MG63 (cell line): ENCODE measurements around the gene VEZT. TPM values are rescaled to one million over a fixed set of nuclear protein-coding genes. Genes with fewer than 3 reads are reported as not detected.
A peak's percentile ranks its signal among the peaks of the same experiment; 100 is the strongest.

Source experiments
- DNase-seq: peaks from one replicate; pipeline ENCODE4 v3.0.0-alpha.2; 2020
- H3K27me3 ChIP-seq: fragments of 250-450 bp; sonication (Bioruptor Pico); 2 replicates; pipeline ENCODE4 v1.5.1; 2020; ENCODE audit warnings: mild to moderate bottlenecking, moderate library complexity
- H3K36me3 ChIP-seq: fragments of 250-450 bp; sonication (Bioruptor Pico); 2 replicates; pipeline ENCODE4 v1.5.1; 2020; ENCODE audit warnings: mild to moderate bottlenecking, moderate library complexity
- H3K4me3 ChIP-seq: fragments of 250-450 bp; sonication (Bioruptor Pico); 2 replicates; pipeline ENCODE4 v1.5.1; 2020; ENCODE audit warnings: mild to moderate bottlenecking, moderate library complexity
- H3K9me3 ChIP-seq: fragments of 250-450 bp; sonication (Bioruptor Pico); 2 replicates; pipeline ENCODE4 v1.5.1; 2020; ENCODE audit warnings: mild to moderate bottlenecking, moderate library complexity
- total RNA-seq: library from RNA; depleted of rRNA; stranded (reverse); fragments of >200 nt; shearing (Covaris generic); gene quantifications from 2 replicates; pipeline ENCODE4 v1.2.3, GENCODE V29; 2014; ENCODE audit warnings: low replicate concordance; rRNA removed

The VEZT gene, protein sequence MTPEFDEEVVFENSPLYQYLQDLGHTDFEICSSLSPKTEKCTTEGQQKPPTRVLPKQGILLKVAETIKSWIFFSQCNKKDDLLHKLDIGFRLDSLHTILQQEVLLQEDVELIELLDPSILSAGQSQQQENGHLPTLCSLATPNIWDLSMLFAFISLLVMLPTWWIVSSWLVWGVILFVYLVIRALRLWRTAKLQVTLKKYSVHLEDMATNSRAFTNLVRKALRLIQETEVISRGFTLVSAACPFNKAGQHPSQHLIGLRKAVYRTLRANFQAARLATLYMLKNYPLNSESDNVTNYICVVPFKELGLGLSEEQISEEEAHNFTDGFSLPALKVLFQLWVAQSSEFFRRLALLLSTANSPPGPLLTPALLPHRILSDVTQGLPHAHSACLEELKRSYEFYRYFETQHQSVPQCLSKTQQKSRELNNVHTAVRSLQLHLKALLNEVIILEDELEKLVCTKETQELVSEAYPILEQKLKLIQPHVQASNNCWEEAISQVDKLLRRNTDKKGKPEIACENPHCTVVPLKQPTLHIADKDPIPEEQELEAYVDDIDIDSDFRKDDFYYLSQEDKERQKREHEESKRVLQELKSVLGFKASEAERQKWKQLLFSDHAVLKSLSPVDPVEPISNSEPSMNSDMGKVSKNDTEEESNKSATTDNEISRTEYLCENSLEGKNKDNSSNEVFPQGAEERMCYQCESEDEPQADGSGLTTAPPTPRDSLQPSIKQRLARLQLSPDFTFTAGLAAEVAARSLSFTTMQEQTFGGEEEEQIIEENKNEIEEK
- total RNA-seq: 26.4 and 31.4 TPM in 2 replicates

DNA sequence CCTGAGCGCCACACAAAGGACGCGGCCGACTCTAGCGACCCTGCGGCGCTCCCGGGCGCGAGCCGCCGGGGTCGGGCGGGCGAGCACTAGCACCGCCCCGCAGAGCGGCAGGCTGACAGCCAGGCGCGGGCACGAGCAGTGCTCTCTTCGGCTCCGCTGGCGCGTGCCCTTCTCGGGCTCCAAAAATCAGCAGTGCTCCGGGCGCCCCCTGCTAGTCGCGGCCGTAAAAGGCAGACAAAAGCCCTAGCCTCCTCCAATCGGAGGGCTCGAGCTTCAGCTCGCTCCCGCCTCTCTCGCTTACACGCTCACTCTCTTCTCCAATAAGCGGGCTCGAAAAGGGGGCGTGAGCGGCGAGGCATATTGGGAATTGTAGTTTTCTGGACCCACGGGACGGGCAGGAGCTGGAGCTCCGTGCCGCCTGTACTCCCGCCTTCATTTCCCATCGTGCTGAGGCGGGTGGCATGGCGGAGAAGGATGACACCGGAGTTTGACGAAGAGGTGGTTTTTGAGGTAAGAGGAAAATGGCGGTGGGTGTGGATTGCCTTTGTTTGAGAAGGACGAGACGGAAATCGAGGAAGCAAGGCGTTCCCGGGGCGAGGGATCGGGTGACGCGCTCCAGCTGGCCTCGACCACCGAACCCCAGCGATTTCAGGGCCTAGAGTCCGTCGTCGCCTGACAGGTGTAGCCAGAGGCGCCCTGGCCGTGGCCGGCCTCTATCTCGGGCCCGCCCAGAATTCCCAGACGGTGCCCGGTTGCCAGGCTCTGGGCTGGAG, at the start of gene VEZT, which contains the start of gene FGD6:
VEZT (plus strand) TSS at position 431 of the 773 bp plus-strand sequence; CDS start at position 475, 44 bp downstream.
FGD6 (minus strand) TSS at position 91 of the 773 bp plus-strand sequence. CDS start 227 bp downstream, outside the sequence.
- H3K36me3 ChIP-seq: no peaks in the 10 kb centered on the region
- no peaks in the 10 kb centered on the region for H3K27me3 ChIP-seq
- DNase-seq: peak; percentile 99

GRCh38 chr12:95168746-95169145, 48.9 kb upstream of the VEZT start:
- Histone ChIP-seq H3K27me3 (no peaks in the 10 kb centered on the region), H3K4me3 (no peak overlapping the region), H3K9me3 (no peaks in the 10 kb centered on the region), H3K36me3 (no peaks in the 10 kb centered on the region)
- DNase-seq: no peak

More for the DNA sequence above, at the start of gene VEZT, which contains the start of gene FGD6:
- no peaks in the 10 kb centered on the region for H3K9me3 ChIP-seq
- peak within 1 kb of the TSS; percentile 75 for H3K4me3 ChIP-seq

DNA sequence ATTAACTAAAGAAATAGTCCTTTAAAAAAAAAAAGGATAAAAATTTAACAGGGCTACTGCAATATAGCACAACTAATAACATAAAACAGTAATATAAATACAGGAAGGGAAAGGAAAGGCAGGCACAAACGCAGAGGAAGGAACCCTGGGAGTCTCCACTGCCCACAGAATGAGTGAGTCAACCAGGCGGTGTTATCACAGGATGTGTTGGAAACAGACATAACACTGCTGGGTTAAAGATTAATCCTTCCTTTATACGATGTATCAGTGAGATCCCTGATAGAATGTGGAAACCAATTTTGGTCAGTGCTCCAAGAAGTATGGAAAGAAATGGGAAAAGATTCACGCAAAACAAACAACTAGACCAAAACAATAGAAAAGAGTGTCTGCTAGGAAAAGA, 48.2 kb upstream of the VEZT start:
- H3K27me3 ChIP-seq: no peaks in the 10 kb centered on the region
- DNase-seq: peak; percentile 45
- H3K9me3 ChIP-seq: no peaks in the 10 kb centered on the region
- no peak overlapping the region for H3K4me3 ChIP-seq
- H3K36me3 ChIP-seq: no peaks in the 10 kb centered on the region

DNA sequence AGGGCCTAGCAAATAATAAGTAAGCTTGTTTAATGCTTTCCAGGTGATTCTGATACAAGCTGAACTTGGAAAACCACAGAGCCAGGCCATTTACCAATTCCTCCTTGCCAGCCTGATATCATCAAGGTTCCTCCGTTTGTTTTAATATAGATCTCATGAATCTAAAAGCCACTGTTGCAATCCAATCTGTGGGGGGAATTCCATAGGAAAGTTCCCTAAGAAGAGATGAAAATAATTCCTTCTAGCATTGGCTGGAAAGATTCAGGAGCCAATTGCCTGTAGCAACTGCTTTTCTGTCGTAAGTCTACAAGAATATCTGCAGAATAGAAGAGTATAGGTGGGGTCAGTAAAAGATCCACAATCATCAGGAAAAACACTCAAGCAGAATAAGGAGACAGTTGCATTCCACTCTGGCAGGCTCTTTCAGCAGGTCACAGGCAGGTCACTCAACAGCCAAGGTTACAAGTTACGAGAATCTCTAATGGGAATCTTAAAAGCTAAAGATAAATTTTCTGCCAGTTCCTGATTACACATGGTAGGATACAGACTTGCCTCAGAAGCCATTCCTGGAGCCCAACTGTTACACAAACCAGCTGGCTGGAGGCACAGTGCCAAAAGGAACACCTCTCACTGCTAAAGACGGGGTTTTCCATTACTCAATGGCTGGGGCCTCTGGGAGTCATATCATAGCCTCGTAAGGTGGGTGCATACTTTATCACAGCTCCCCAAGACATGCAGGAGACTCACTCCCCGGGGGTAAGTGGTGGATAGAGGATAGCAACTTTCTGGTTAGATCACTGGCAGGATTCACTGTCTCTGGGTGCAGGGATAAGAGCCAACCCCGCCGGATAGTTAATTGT, 44.0 kb upstream of the VEZT start:
- H3K4me3 ChIP-seq: no peak overlapping the region
- no peak for DNase-seq
- no peaks in the 10 kb centered on the region for H3K36me3 ChIP-seq
- H3K27me3 ChIP-seq: no peaks in the 10 kb centered on the region
- H3K9me3 ChIP-seq: no peaks in the 10 kb centered on the region

DNA sequence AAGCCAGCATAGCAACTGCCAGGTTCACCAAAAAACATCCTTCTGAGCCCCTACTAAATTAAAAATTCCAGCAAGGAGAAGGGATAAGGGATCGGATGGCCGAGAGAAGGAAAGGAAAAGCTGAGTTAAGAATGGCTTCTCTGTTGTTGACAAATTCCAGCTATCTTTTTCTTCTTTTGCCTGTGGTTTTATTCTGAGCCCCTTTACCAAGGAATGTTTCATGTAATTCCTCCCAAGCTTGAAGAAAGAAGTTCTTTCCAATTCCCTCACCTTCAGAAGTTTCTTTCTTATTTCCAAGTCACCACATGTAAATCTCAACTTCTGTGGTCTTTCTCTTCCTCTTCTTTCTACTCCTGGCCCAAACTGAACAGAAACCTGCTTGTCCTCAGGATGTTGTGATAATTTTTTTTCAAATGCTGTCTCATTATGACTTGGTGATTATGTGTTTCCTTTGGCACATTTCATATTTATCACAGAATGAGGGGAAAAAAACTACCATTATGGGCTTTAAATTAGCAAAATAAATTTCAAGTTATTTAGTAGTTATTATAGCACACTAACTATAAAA, 40.3 kb upstream of the VEZT start:
- H3K9me3 ChIP-seq: no peaks in the 10 kb centered on the region
- H3K4me3 ChIP-seq: no peak overlapping the region
- no peaks in the 10 kb centered on the region for H3K36me3 ChIP-seq
- DNase-seq: no peak
- no peaks in the 10 kb centered on the region for H3K27me3 ChIP-seq

DNA sequence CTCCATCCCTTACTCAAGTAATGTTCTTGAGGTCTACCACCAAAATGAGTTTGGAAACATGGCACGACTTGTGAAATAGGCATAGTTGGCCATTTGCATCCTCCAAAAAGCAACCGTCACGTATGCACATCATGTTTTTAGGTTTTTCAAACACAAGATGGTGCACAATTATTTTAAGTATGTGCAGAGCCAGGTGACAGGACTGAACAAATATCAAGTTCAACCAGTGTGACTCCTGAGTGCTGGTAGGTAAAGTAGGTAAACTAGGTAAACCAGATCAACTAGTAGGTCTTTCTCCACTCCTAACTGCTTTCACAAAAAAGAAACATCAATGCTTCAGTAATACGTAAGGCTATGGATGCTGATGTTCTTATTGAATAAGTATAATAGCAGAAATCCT, 39.5 kb upstream of the VEZT start:
- no peak for DNase-seq
- no peaks in the 10 kb centered on the region for H3K36me3 ChIP-seq
- H3K27me3 ChIP-seq: no peaks in the 10 kb centered on the region
- no peak overlapping the region for H3K4me3 ChIP-seq
- H3K9me3 ChIP-seq: no peaks in the 10 kb centered on the region

DNA sequence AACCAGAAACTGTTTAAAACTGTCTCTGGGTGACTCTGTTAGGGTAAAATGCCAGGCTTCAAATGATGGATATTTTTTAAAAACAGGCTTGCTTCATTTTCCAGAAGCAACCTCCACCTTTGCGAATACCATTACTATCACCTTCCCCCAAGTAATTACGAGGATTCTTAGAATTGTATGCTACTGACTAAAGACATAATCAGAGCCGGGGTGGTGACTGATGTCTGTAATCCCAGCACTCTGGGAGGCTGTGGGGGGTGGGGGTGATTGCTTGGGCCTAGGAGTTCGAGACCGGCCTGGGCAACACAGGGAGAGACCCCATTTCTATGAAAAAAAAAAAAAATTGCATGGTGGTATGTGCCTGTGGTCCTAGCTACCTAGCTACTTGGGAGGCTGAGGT, 38.6 kb upstream of the VEZT start:
- H3K4me3 ChIP-seq: no peak overlapping the region
- no peaks in the 10 kb centered on the region for H3K9me3 ChIP-seq
- H3K36me3 ChIP-seq: no peaks in the 10 kb centered on the region
- H3K27me3 ChIP-seq: no peaks in the 10 kb centered on the region
- DNase-seq: no peak

DNA sequence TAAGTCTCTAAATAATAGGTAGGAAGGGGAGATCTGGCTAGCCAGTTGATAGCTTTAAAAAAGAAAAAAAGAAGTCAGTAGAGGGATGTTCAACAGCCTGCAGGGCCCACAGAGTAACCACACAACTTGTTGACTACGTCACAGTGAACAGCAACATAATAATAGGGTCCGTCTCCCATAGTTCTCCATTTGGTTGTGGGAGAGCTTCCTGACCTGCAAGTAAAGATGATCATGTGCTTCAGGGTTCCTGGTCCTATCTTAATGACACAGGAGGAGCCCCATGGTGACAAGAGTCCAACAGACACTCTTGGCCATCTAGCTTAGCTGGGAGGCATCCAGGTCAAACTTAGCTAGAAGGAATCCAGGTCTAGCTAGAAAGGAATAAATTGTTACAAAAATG, 36.5 kb upstream of the VEZT start:
- no peaks in the 10 kb centered on the region for H3K27me3 ChIP-seq

DNA sequence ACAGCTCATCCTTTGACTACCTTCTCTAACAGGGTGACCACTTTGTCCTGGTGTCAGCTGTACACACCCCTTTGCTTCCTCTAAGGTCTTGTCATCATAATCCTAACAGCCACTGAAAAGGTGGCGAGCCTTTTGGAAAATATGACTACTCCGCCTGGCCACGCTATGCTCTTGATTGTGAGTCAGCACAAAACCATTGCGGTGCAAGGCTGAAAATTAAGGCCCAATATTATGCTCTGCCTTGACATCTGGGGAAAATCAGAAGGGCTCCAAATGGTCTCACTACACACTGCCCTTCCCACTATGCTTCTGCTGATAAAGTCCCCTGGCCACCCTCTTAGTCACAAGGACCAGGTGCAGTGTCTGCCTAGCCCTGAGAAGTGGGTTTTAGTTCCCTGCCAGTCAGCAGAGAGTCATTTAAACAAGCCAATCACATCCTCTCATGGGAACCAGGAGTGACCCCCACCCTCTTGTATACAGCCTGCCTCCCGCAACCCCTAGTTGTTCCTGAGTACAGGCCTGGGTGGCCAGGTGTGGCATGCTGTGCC, 34.7 kb upstream of the VEZT start:
- Histone ChIP-seq H3K9me3 (no peaks in the 10 kb centered on the region), H3K4me3 (no peak overlapping the region), H3K27me3 (no peaks in the 10 kb centered on the region), H3K36me3 (no peaks in the 10 kb centered on the region)
- peak; percentile 27 for DNase-seq

More for the DNA sequence above, 36.5 kb upstream of the VEZT start:
- Histone ChIP-seq H3K9me3 (no peaks in the 10 kb centered on the region), H3K36me3 (no peaks in the 10 kb centered on the region), H3K4me3 (no peak overlapping the region)
- no peak for DNase-seq

DNA sequence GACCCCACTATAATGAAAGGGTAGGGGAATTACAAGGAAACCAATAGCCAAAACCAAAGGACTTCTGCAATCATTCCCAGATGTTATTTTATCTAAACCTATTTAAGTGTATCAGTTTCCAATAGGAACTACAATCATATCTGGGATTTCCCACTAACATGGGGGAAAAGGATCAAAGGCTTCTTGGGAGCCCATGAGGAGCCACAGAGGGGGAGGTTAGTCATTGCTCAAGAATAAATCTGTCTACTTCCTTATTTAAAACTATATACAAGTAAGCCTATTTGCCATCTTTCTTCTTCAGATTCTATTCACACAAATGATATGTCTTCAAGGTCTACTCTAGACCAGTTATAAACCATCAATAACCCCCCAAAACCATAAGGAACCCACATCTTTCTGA, 33.5 kb upstream of the VEZT start:
- no peak for DNase-seq
- Histone ChIP-seq H3K27me3 (no peaks in the 10 kb centered on the region), H3K9me3 (no peaks in the 10 kb centered on the region), H3K36me3 (no peaks in the 10 kb centered on the region), H3K4me3 (no peak overlapping the region)

DNA sequence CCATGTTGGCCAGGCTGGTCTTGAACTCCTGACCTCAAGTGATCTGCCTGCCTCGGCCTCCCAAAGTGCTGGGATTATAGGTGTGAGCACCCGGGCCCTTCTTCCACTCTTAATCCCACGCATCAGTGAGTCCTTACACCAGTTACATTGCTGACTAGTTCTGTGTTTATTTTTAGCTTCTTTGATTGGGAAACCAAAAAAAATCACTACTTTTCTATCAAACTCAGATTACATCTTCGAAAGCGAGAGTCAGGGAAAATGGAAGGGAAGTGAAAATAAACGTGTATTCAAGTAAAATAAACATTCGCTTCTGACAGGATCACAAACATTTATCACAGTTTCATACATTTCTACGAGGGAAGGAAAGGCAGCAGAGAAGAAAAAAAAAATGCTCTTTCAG, 32.5 kb upstream of the VEZT start:
- H3K27me3 ChIP-seq: no peaks in the 10 kb centered on the region
- H3K4me3 ChIP-seq: no peak overlapping the region
- H3K9me3 ChIP-seq: no peaks in the 10 kb centered on the region
- DNase-seq: no peak
- no peaks in the 10 kb centered on the region for H3K36me3 ChIP-seq

- Histone ChIP-seq H3K36me3 (no peaks in the 10 kb centered on the region), H3K9me3 (no peaks in the 10 kb centered on the region), H3K27me3 (no peaks in the 10 kb centered on the region), H3K4me3 (no peak overlapping the region)
- no peak for DNase-seq
Observed at GRCh38 chr12:95185854-95186253, 31.8 kb upstream of the VEZT start.

GRCh38 chr12:95187865-95188415, 29.7 kb upstream of the VEZT start:
- Histone ChIP-seq H3K36me3 (no peaks in the 10 kb centered on the region), H3K9me3 (no peaks in the 10 kb centered on the region), H3K27me3 (no peaks in the 10 kb centered on the region), H3K4me3 (no peak overlapping the region)
- DNase-seq: no peak

- Histone ChIP-seq H3K36me3 (no peaks in the 10 kb centered on the region), H3K4me3 (no peak overlapping the region), H3K27me3 (no peaks in the 10 kb centered on the region), H3K9me3 (no peaks in the 10 kb centered on the region)
- no peak for DNase-seq
Observed at GRCh38 chr12:95191060-95191696, 26.4 kb upstream of the VEZT start.

GRCh38 chr12:95192271-95192670, 25.3 kb upstream of the VEZT start:
- Histone ChIP-seq H3K27me3 (no peaks in the 10 kb centered on the region), H3K4me3 (no peak overlapping the region), H3K9me3 (no peaks in the 10 kb centered on the region), H3K36me3 (no peaks in the 10 kb centered on the region)
- no peak for DNase-seq
